Prostate gland (tissue), 2 donors: ENCODE measurements around the gene BAHD1.

Experiments
- POLR2A ChIP-seq: fragments of 450-650 bp; IDR thresholded peaks from one replicate; pipeline ENCODE4 v1.6.1; 2016; ENCODE audit warnings: antibody characterized with exemption, mild to moderate bottlenecking
- POLR2AphosphoS5 ChIP-seq: sonication (generic); formaldehyde crosslinking; IDR thresholded peaks from one replicate; pipeline ENCODE4 v1.6.1; 2017; ENCODE audit warnings: antibody characterized with exemption
- TF ChIP-seq, protein P1 (sequence below), 4 experiments: fragments of 200-600 bp in 2 of 4; fragments of 450-650 bp in 2 of 4; sonication (generic) in 2 of 4; IDR thresholded peaks; 1 replicate in 3 of 4; 2 replicates in 1 of 4; pipeline ENCODE4 v1.5.1; 2016 to 2019; ENCODE audit warnings: antibody characterized with exemption in 4 of 4, mild to moderate bottlenecking in 2 of 4, moderate library complexity in 2 of 4

DNA sequence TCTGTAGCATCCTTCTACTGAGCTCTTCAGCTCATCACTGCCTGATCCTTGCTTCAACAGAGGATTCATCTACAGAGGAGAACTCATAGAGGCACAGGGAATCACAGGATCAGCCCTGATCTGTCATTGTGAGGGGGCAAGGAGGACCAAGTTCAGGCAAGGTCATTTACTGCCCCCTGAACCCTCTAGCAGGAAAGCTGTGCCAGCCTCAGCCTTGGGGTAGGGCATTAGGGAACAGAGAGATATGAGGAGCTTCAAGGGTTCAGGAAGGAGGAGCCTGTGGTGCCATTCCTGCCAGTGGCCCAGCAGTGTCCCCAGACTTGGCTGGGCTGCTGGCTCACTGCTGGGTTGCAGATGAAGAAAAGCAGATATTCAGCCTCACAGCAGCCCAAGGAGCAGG, 38.3 kb downstream of the BAHD1 start:
- TF ChIP-seq, protein P1, sequence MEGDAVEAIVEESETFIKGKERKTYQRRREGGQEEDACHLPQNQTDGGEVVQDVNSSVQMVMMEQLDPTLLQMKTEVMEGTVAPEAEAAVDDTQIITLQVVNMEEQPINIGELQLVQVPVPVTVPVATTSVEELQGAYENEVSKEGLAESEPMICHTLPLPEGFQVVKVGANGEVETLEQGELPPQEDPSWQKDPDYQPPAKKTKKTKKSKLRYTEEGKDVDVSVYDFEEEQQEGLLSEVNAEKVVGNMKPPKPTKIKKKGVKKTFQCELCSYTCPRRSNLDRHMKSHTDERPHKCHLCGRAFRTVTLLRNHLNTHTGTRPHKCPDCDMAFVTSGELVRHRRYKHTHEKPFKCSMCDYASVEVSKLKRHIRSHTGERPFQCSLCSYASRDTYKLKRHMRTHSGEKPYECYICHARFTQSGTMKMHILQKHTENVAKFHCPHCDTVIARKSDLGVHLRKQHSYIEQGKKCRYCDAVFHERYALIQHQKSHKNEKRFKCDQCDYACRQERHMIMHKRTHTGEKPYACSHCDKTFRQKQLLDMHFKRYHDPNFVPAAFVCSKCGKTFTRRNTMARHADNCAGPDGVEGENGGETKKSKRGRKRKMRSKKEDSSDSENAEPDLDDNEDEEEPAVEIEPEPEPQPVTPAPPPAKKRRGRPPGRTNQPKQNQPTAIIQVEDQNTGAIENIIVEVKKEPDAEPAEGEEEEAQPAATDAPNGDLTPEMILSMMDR (IDR thresholded peaks at IDR 0.05) = no peak
- TF ChIP-seq POLR2A (no peak), POLR2AphosphoS5 (no peak)
